K562 (cell line): ENCODE results near the gene RAI1. TPM values are rescaled to one million over a fixed set of nuclear protein-coding genes. Genes with fewer than 3 reads are reported as not detected.

Source experiments
- ATAC-seq: fragments of 200-7000 bp; cut with Tn5 transposase; 3 replicates; pipeline ENCODE4 v1.9.1; 2020; ENCODE audit warnings: moderate library complexity
- BruUV-seq: library from RNA; stranded (reverse); fragments of 400-500 nt; replicated peaks from 2 replicates; lab custom pipeline; 2021; lab: Mats Ljungman, UMichigan
- CTCF ChIA-PET: fragments of 300-600 bp; formaldehyde crosslinking; extraction: SDS; loops from one replicate; lab custom pipeline; 2021; ENCODE audit warnings: low intra/inter-chr PET ratio; lab: Yijun Ruan, JAX
- POLR2A ChIA-PET: fragments of 300-600, 350-650 bp; sonication (Branson Sonifier 250); formaldehyde crosslinking; extraction: SDS; loops from one replicate; lab custom pipeline; 2021; ENCODE audit warnings: antibody characterized with exemption, inconsistent platforms; lab: Yijun Ruan, JAX
- DNase-seq, 4 experiments: peaks; one replicate each; pipeline versions ENCODE4 v3.0.0 to v3.0.0-alpha.2; 2011 to 2018; ENCODE audit warnings: low spot score in 3 of 4, mixed read lengths in 3 of 4; ENCODE audit errors: extremely low read depth in 1 of 4
- FAIRE-seq: peaks from 2 replicates; lab custom pipeline; 2011; peaks lifted over from hg19 to GRCh38; lab: Jason Lieb, UNC
- H2AFZ ChIP-seq: 2 replicates; pipeline ENCODE4 v1.6.0; 2011; ENCODE audit warnings: low read depth, low read length, control low read depth, inconsistent platforms
- H3K27ac ChIP-seq: fragments of 200-600 bp; 3 replicates; pipeline ENCODE4 v1.8.0; 2011; ENCODE audit warnings: low read depth, mild to moderate bottlenecking, control low read depth, inconsistent platforms, low read length, moderate library complexity, mixed read lengths; ENCODE audit errors: extremely low read depth
- H3K27me3 ChIP-seq, 2 experiments: fragments of 300-600 bp in 1 of 2; 2 replicates in 1 of 2; 3 replicates in 1 of 2; pipeline versions ENCODE4 v1.6.0 to v1.8.0; 2011; ENCODE audit warnings: inconsistent platforms in 2 of 2, low read length in 2 of 2, mild to moderate bottlenecking in 1 of 2, mixed read lengths in 1 of 2, moderate library complexity in 1 of 2; ENCODE audit not compliant: control insufficient read depth in 2 of 2, insufficient read depth in 2 of 2
- H3K36me3 ChIP-seq: fragments of 300-600 bp; 3 replicates; pipeline ENCODE4 v1.8.0; 2011; ENCODE audit warnings: mild to moderate bottlenecking, low read length, inconsistent platforms; ENCODE audit not compliant: control insufficient read depth, insufficient read depth
- H3K4me1 ChIP-seq, 2 experiments: fragments of 200-600 bp in 1 of 2; replicated peaks in 1 of 2; 2 replicates in 1 of 2; 3 replicates in 1 of 2; pipeline versions ENCODE4 v1.5.1 to v1.8.0; 2011; ENCODE audit warnings: inconsistent platforms in 2 of 2, low read length in 2 of 2, mild to moderate bottlenecking in 1 of 2, mixed read lengths in 1 of 2, moderate library complexity in 1 of 2; ENCODE audit not compliant: control insufficient read depth in 2 of 2, insufficient read depth in 2 of 2
- H3K4me2 ChIP-seq: 2 replicates; pipeline ENCODE4 v1.6.1; 2011; ENCODE audit warnings: low read length, control low read depth, inconsistent platforms, mixed read lengths; ENCODE audit not compliant: insufficient read depth
- H3K4me3 ChIP-seq: fragments of 200-600 bp; sonication (generic), shearing (Covaris generic); 2 replicates; pipeline ENCODE4 v1.5.1; 2016; ENCODE audit warnings: control low read depth, inconsistent platforms
- H3K79me2 ChIP-seq: fragments of 200-600 bp; 3 replicates; pipeline ENCODE4 v1.8.0; 2011; ENCODE audit warnings: low read length, inconsistent platforms; ENCODE audit not compliant: control insufficient read depth, insufficient read depth
- H3K9ac ChIP-seq, 2 experiments: 2 replicates each; pipeline versions ENCODE4 v1.6.0 to v1.6.1; 2011; ENCODE audit warnings: low read depth in 2 of 2, low read length in 2 of 2, control low read depth in 1 of 2, inconsistent platforms in 1 of 2, mild to moderate bottlenecking in 1 of 2, mixed read lengths in 1 of 2; ENCODE audit not compliant: insufficient read depth in 1 of 2
- H3K9me1 ChIP-seq: one replicate; pipeline ENCODE4 v1.6.0; 2011; ENCODE audit warnings: inconsistent platforms, mild to moderate bottlenecking, low read length, moderate library complexity; ENCODE audit not compliant: control insufficient read depth, insufficient read depth
- H3K9me3 ChIP-seq: replicated peaks from 2 replicates; pipeline ENCODE4 v1.5.1; 2011; ENCODE audit warnings: low read depth, low read length, inconsistent platforms; ENCODE audit not compliant: control insufficient read depth, insufficient read depth
- H4K20me1 ChIP-seq: replicated peaks from 2 replicates; pipeline ENCODE4 v1.6.1; 2011; ENCODE audit warnings: low read length, inconsistent platforms, mixed read lengths; ENCODE audit not compliant: control insufficient read depth, insufficient read depth
- BCOR ChIP-seq: fragments of 450-650 bp; IDR thresholded peaks from 2 replicates; pipeline ENCODE4 v1.6.1; 2016
- CHD4 ChIP-seq: fragments of 200-600 bp; sonication (generic); IDR thresholded peaks from 3 replicates; pipeline ENCODE4 v1.6.1; 2012; ENCODE audit warnings: low read depth, mild to moderate bottlenecking, mixed read lengths, low read length, inconsistent platforms; ENCODE audit not compliant: insufficient read depth, insufficient replicate concordance, poor library complexity, severe bottlenecking
- FOXA3 ChIP-seq, 2 experiments: fragments of 450-650 bp in 1 of 2; sonication (generic) in 1 of 2; formaldehyde crosslinking; IDR thresholded peaks in 1 of 2; conservative IDR thresholded peaks in 1 of 2; 2 replicates each; pipeline versions ENCODE4 v1.4.0 to v1.8.0; 2020 to 2022; ENCODE audit warnings: mild to moderate bottlenecking in 2 of 2, missing genetic modification reagents in 1 of 2
- HDAC3 ChIP-seq: fragments of 450-650 bp; IDR thresholded peaks from 2 replicates; pipeline ENCODE4 v1.6.1; 2018; ENCODE audit warnings: borderline replicate concordance, mild to moderate bottlenecking, moderate library complexity; ENCODE audit not compliant: partially characterized antibody
- KDM1A ChIP-seq, 2 experiments: fragments of 450-650 bp; IDR thresholded peaks; 2 replicates each; pipeline ENCODE4 v1.6.1; 2016; ENCODE audit warnings: mild to moderate bottlenecking in 2 of 2
- RBM25 ChIP-seq: fragments of 200-400 bp; formaldehyde crosslinking; IDR thresholded peaks from 2 replicates; pipeline ENCODE4 v1.6.1; 2018; ENCODE audit warnings: low read length, low read depth, moderate library complexity; ENCODE audit not compliant: severe bottlenecking
- RBM34 ChIP-seq: fragments of 200-400 bp; formaldehyde crosslinking; IDR thresholded peaks from 2 replicates; pipeline ENCODE4 v1.6.1; 2018; ENCODE audit warnings: low read length, borderline replicate concordance; ENCODE audit not compliant: insufficient read depth
- TFAM ChIP-seq: fragments of 250-450 bp; sonication (Bioruptor Pico); conservative IDR thresholded peaks from 2 replicates; pipeline ENCODE4 v1.5.0; 2021; ENCODE audit warnings: mild to moderate bottlenecking, moderate library complexity
- WGBS: fragments of 100-300 bp; shearing (Covaris generic); methylation state at CpG from one replicate; pipeline ENCODE4 v1.1.6; 2016; ENCODE audit warnings: low coverage, mixed read lengths; ENCODE audit not compliant: insufficient coverage; ENCODE audit errors: missing lambda C conversion rate; 5-methylcytosine and 5-hydroxymethylcytosine counted together
- in situ Hi-C: fragments of 300-500 bp; cut with MboI; formaldehyde crosslinking; loops from 4 replicates; pipeline ENCODE4 v1.15.0; 2018; ENCODE audit warnings: inconsistent platforms, mixed read lengths
- intact Hi-C: fragments of 100-400 bp; cut with micrococcal nuclease; formaldehyde crosslinking; loops from 2 replicates; pipeline ENCODE4 v1.14.2; 2022
- polyA plus RNA-seq, 8 experiments: library from polyadenylated mRNA; depleted of rRNA in 4 of 8; stranded (reverse) in 5 of 8; unstranded in 3 of 8; fragments of >200 nt; fragmentation: Nextera tagmentation in 2 of 8; fragmentation: Illumina TruSeq in 1 of 8; extraction: Ambion mirVana in 2 of 8; extraction: Trizol in 1 of 8; gene quantifications; 2 replicates each; pipeline versions ENCODE4 v1.2.1 to v1.2.3, GENCODE V29; 2011 to 2014; ENCODE audit warnings: inconsistent platforms in 1 of 8, missing spikeins in 1 of 8
- total RNA-seq, 7 experiments: library from RNA; depleted of rRNA in 6 of 7; stranded (reverse); fragments of >200 nt in 6 of 7; fragmentation: Illumina TruSeq in 2 of 7; extraction: Trizol in 2 of 7; gene quantifications; 2 replicates each; pipeline versions ENCODE4 v1.2.1 to v1.2.3, GENCODE V29; 2011 to 2021; ENCODE audit warnings: low replicate concordance in 1 of 7

RAI1 gene
- total and polyA plus RNA-seq, 9 of the 15 experiments (the other 6 are each of a cell fraction or from before 2014, with no cell fraction given) = 0.68 to 19.9 (median 5.5) TPM

GRCh38 chr17:17679243-17679642, 2.0 kb upstream of the RAI1 start:
- 36% methylated on average over 6 of the region's 6 CpGs for WGBS
- intact Hi-C loops = loop anchor here (10.0 kb wide), 1 partner anchor 236 kb away; no protein-coding TSS in a partner anchor
- no peak for DNase-seq
- no peak overlapping the region for H2AFZ ChIP-seq
- FAIRE-seq = no peak
- no peak overlapping the region for H3K9ac ChIP-seq
- no peak overlapping the region for H3K4me3 ChIP-seq
- TF ChIP-seq TFAM (CRISPR knock-in tag) = no peak
- TF ChIP-seq CHD4 = peak; percentile 48
- TF ChIP-seq KDM1A (IDR thresholded peaks at IDR 0.05) = 0 out of 4 replicates have a peak, but pooled peaks of 1 of the 2 experiments have one; percentile 24
- peak; percentile 62 for TF ChIP-seq BCOR
- no peak for TF ChIP-seq RBM34
- TF ChIP-seq FOXA3 (CRISPR knock-in tag; conservative IDR thresholded peaks at IDR 0.05 in 1 of 2, IDR thresholded peaks at IDR 0.05 in 1 of 2) = no peak
- peak; percentile 44 for TF ChIP-seq RBM25
- TF ChIP-seq HDAC3 = no peak
- no peak overlapping the region for H3K4me2 ChIP-seq
- no peak overlapping the region for H3K27ac ChIP-seq
- H3K79me2 ChIP-seq = peaks cover 26% of the 10 kb centered on the region
- ChIA-PET POLR2A (interaction anchor here (1.0 kb wide), 1 partner anchor 78 kb away, joined by 3 read pairs; no protein-coding TSS in a partner anchor), CTCF (no interaction called here)
- no peaks in the 10 kb centered on the region for H3K9me1 ChIP-seq
- H3K4me1 ChIP-seq = peaks cover 10 to 27% of the 10 kb centered on the region in 2 experiments; a peak in 4 of 5 replicates
- H3K9me3 ChIP-seq = no peaks in the 10 kb centered on the region
- in situ Hi-C loops = loop anchor here (5.0 kb wide), 1 partner anchor 183 kb away; no protein-coding TSS in a partner anchor
- no TSS peak for BruUV-seq
- no peak for ATAC-seq
- peaks cover 4% of the 10 kb centered on the region; the same call in 1 of the 2 replicates for H4K20me1 ChIP-seq
- no peaks in the 10 kb centered on the region for H3K27me3 ChIP-seq
- H3K36me3 ChIP-seq = peaks cover 9% of the 10 kb centered on the region; the same call in 1 of the 3 replicates
